Lung microvascular endothelial cell (primary cell): ENCODE measurements around the gene PRKAG1. TPM values are rescaled to one million over a fixed set of nuclear protein-coding genes. Genes with fewer than 3 reads are reported as not detected.
"Not testable (repeated sequence)": the region's sequence is repeated elsewhere in the genome, so short reads cannot be mapped to it uniquely, and the experiment has no call there.

Experiments
- DNase-seq, 2 donors: peaks; one replicate each; pipeline versions ENCODE4 v3.0.0 to v3.0.0-alpha.2; 2010; ENCODE audit warnings: low read depth in 2 of 2
- total RNA-seq: library from RNA; depleted of rRNA; stranded (reverse); fragments of >200 nt; gene quantifications from 2 replicates; pipeline ENCODE4 v1.2.1, GENCODE V29; 2014

Gene PRKAG1
- total RNA-seq = 32.1 and 38.1 TPM in 2 replicates

DNA sequence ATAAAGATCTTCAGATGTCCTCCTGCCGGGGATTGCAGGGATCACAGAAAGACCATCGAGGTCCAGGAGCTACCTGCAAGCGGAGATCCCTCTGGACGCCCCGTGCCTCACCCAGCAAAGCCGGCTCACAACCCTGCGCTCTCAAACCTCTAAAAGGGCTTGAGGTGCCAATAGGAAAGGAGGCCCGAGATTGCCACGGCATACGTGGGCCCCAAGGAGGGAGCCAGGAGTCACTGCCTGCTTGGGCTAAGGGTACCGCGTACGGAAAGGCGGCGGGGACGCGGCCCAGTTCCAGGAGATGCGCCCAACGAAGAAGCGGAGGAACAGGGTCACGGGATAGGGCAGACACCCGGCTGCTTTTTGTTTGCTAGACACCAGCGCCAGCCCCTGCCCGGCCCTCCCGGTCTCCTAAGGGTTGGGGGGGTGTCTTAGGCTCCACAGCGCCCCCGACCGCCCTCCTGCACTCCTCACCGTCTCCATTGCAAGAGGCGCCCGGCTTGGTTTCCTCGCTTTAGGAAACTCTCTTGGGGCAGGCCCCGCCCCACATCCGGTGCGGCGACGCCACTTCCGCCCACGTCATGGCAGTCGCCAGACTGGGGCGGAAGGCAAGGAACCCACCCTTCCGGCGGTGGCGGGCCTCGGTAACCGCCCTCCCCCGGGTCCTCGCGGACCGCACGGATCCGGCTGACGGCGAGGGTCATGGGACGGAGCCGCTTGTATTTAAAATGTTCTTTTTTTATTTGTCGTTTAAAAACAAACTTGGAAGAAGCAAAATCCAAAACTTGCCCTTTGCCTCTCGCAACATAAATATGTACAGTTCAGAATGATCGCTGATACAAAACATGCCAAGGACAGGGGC is at the start of gene PRKAG1:
PRKAG1 (minus strand) TSS at position 516 of the 859 bp plus-strand sequence; CDS start at position 480, 36 bp downstream.
- DNase-seq = peak; percentile 98 to 99

GRCh38 chr12:49066120-49066519 is 47.5 kb upstream of the PRKAG1 start:
- no peak for DNase-seq

DNA sequence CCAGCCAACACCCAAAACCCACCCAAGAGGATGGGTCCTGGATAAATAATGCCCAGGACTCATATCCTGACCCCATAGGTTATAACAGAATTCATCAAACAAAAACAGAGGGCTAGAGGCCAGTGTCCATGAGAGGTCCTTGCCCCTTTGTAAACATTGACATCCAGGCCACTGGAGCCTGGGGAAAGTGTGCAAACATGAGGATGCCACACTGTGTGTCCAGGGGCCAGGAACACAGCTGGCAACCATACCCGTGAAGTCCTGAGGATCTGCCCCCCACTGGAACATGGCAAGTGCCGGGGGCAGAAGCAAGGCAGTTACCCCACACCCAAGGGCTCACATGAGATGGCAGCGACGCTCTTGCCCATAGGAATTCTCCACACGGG is 46.2 kb upstream of the PRKAG1 start:
- no peak for DNase-seq

- not testable (repeated sequence) for DNase-seq
Observed at GRCh38 chr12:49061916-49062315, 43.3 kb upstream of the PRKAG1 start.

DNA sequence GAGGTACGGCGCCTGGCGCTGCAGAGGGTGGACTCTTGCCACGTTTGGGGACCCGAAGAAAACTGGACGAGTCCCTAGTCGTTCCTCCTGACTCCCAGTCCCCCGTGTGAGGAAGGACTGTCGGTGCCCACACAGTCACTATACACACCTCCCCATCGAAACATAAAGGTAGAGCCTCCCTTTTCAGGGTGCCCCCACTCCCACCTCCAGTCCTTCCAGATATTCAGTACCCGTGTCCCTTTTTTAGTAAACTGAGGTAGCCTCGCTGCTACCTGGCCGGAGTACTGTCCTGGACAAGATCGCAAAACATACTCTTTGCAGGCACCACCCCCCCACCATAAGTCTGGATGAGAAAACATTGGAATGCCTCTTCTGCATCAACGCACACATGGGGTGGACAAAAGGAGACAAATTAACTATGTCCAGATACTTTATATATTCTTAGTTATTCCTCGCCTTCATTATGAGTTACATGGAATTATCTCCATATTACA is 42.6 kb upstream of the PRKAG1 start:
- DNase-seq = no peak

DNA sequence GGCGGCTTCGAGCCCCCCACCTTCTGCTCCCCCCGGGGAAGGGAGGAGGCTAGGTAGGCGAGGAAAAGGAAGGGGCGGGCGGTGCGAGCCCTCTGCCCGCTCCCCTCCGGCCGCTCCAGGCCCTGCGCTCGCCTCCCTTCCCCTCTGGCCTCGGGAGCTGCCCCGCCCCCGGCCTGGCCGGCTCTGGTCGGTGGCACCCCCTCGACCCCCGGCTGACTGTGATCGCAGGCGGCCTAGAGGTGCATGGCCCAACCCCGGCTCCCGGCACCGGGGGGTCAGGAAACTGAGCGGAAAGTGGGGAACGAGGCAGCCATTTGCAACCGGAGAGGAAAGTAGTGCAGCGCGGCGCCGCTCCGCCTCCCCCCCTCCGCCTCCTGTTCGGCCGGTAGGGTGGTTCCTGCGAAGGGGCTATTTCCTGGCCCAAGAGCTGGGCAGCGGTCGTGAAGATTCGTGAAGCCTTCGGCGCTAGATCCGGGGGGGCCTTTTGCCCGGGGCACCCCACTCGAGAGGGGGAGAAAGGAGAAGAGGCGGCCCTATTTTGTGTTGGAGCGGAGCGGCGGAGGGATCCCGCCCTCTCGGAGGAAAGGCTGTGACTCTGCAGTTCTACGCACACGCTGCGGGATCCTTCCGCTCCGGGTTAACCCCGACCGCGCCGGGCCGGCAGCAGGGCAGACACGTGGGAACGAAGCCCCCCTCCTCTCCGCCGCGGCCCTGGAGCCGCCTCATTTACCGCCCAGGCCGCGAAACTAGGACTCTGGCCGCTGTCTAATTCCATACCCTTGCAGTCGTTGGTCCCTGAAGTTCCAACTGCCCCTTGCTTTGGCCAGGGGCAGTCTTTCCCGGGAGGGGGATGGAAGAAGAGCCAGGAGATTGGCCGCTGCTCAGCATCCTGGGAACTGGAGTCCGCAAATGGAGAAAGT is 41.9 kb upstream of the PRKAG1 start, which contains the start of gene KMT2D:
KMT2D (minus strand) TSS at position 558 of the 920 bp plus-strand sequence. CDS start 5,470 bp downstream, outside the sequence.
- peak; percentile 98 to 99 for DNase-seq

- DNase-seq = peak; percentile 54 to 61
Observed at GRCh38 chr12:49059299-49060171, 41.0 kb upstream of the PRKAG1 start.

GRCh38 chr12:49059045-49059298 is 40.4 kb upstream of the PRKAG1 start:
- peak in 1 of 2 donors; percentile 25 for DNase-seq

GRCh38 chr12:49058366-49059044 is 39.9 kb upstream of the PRKAG1 start:
- DNase-seq = no peak

DNA sequence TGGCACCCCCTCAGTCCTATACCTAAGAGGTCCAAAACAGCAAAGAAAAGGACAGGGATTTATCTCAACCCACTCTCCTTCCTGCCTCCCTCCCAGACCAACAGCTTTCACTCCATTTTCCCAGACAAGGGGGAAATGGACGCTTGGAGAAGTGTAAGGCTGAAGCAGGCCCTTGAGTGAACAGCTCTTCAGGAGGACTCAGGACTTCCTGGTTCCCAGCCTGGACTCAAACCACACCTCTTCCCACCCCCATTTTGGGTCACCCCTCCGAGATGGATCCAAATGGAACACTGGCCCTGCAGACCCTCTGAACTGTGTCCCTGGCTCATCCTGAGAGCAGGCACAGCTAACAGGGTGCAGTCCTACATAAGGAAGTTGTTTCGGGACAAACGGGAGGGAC is 39.3 kb upstream of the PRKAG1 start:
- peak in 1 of 2 donors; percentile 29 for DNase-seq

DNA sequence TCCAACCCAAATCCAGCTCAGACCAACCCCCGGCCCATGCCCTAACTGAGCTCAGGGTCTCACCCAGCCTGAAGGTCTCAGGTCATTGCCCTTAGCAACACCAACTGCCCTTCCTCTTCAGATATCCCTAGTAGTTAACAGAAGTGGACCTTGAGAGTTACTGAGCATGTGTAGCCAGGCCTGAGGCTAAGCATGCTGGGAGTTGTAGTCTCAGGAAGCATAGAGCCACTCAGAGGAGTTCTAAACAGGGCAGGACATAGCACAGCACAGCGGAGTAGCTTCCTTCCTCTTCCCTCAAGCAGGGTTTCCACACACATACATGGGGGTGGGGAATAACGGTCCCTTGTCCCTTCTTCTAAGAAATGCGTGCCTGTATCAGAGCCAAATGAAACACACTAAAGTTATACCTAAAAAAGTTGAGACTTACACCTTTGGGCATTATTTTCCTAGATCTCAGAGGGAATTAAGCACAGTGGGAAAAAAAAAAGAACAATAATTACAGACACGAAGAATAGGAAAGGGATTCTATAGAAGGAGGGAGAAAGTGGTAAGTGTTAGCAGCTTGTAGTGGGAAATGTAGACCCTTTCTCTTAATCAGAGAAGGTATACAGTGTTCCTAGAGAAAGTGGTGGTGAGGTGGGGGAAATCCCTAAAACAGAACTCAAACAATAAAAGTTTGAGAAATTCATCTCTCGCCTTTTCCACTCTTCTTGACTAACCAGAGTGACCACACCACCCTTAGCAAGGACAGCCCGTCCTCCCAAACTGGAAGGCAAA is 37.6 kb upstream of the PRKAG1 start:
- DNase-seq = peak; percentile 87 to 93

DNA sequence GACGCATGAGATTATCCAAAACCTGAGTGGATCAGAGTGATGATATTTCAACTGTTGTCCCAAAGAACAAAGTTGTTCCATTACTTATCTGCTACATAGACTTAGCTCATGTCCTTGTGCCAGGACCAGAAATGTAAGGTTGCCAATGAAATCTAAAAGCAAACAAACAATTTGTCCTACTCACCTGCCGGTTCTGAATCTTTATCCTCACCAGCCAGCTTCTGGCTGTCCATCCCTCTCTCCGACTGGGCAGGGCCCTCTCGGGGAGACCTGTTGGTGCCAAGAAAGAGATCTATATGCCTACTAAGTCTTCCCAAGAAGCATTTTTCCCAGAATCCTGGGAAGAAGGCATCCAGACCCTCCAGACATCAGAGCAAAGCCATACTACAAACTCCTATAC is 36.5 kb upstream of the PRKAG1 start:
- no peak for DNase-seq

DNA sequence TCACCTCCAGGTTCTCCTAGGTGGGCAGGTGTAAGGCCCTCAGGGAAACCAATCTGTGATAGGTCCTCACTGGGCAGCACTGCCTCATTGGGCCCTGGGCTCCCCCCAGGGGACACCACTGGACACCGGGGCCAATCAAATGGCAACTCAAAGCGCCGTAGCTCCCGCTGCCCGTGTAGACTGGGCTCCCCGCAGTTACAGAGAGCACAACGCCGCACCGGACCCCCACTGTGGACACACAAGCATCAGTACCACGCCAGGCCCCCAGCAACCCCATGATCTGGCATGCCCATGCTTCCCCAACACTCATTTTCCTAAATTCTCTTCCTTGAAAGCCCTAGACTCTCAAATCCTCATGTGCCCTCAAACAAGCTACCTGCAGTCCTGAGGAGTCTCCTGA is 35.9 kb upstream of the PRKAG1 start:
- DNase-seq = no peak

- no peak for DNase-seq
Observed at GRCh38 chr12:49054096-49054495, 35.5 kb upstream of the PRKAG1 start.

- DNase-seq = no peak
Observed at GRCh38 chr12:49052451-49053208, 34.1 kb upstream of the PRKAG1 start.

- no peak for DNase-seq
Observed at GRCh38 chr12:49051777-49052438, 33.3 kb upstream of the PRKAG1 start.

DNA sequence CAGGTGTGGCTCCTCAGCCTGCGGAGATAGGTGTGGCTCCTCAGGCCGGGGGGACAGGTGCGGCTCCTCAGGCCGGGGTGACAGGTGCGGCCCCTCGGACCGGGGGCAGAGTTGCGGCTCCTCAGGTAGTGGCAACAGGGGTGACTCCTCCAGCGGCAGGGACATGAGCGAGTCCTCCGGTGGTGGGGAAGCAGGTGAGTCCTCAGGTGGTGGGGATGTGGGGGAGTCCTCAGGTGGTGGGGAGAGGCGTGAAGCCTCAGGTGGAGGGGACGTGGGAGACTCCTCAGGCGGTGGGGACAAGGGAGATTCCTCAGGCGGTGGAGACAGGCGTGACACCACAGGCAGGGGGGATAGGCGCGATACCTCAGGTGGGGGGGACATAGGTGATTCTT is 32.8 kb upstream of the PRKAG1 start:
- DNase-seq = no peak

GRCh38 chr12:49050507-49051372 is 32.2 kb upstream of the PRKAG1 start:
- DNase-seq = no peak
